Daoy (cell line): ENCODE data around the gene ZNF609. TPM values are rescaled to one million over a fixed set of nuclear protein-coding genes. Genes with fewer than 3 reads are reported as not detected.

Experiments used
- DNase-seq: peaks from one replicate; pipeline ENCODE4 v3.0.0-alpha.2; 2015; ENCODE audit warnings: low read depth
- total RNA-seq: library from RNA; depleted of rRNA; stranded (reverse); fragments of >200 nt; shearing (Covaris generic); gene quantifications from 2 replicates; pipeline ENCODE4 v1.2.3, GENCODE V29; 2014

ZNF609 gene
- total RNA-seq, 1 experiment from 2014 or later: 9.6 TPM

GRCh38 chr15:64691896-64692565, 231.7 kb downstream of the ZNF609 start:
- no peak for DNase-seq

- DNase-seq: no peak
Measured at GRCh38 chr15:64693134-64693533, 232.8 kb downstream of the ZNF609 start.

GRCh38 chr15:64694816-64695215, 234.4 kb downstream of the ZNF609 start:
- DNase-seq: no peak

DNA sequence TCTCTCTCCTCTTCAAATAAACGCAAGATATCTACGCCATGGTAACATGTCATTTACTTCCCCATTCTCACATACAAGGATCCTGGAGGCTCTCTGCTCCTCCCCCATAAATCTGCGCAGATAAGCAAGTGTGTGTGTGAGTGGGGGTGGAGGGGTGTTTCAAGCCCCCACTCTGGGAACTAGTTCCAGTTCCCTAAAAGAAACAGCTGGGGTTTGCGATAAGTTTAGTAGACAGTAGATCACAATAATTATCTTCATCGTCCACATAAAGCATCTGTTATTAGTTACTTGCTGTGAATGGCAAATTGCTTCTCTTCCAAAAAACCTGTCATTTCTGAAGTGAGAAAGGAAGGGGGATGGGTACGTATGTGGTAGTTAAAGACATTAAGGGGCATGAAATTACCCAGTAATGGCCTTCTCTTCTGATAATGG, 235.2 kb downstream of the ZNF609 start:
- no peak for DNase-seq

- DNase-seq: no peak
Measured at GRCh38 chr15:64696481-64696880, 236.1 kb downstream of the ZNF609 start.

DNA sequence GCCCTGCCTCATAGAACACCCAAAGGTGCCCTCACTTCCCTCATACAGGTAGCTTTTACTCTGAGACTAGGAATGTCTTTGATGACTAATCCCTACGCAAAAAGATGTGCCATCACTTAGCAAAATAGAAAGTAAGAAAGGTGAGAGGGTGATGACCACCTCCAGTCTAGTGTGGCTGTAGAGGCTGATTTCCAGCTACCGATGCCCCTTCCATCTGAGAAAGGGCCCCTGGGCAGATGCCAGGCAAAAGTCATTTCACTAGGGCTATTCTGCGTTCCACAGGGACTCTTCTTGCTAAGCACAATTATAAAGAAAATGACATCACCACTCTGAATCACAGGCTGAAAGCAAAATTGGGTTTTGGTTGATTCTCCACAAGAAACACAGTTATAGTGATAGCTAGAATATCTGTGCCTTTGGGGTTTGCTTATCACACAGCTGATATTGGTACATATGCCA, 237.6 kb downstream of the ZNF609 start:
- DNase-seq: no peak

GRCh38 chr15:64698823-64699222, 238.4 kb downstream of the ZNF609 start:
- DNase-seq: no peak

- no peak for DNase-seq
Measured at GRCh38 chr15:64699751-64700388, 239.5 kb downstream of the ZNF609 start.

DNA sequence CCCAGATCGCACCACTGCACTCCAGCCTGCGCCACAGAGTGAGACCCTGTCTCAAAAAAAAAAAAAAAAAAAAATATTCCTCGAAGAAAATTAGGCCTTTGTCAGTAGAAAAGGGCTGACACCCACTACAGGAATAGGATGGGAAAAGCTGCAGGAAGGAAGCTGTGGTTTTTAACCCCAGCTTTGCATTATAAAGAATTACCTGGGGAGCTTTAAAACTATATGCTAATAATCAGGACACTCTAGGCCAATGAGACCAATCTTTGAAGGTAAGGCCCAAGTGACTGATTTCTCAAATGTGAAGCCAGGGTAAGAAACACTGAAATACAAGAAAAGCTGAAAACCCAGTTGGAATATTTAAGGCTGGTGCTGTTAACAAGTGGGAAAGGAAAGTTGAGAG, 240.7 kb downstream of the ZNF609 start:
- DNase-seq: no peak

- DNase-seq: no peak
Measured at GRCh38 chr15:64701482-64702184, 241.3 kb downstream of the ZNF609 start.

GRCh38 chr15:64702816-64703631, 242.6 kb downstream of the ZNF609 start:
- peak; percentile 96 for DNase-seq

DNA sequence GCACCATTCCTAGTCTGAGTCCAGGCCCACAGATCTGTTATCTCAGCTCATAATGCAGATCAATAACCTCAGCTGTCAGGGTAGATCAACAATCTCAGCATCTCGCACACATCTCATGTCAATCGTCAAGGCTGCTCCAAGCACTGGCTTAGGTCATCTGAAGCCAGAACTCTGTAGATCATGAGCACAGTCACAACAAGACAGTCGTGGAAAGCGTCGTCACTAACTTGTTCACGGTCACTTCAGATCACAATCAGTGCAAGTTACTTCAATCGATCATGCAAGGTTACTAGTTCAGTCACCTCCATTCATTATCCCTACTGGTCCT, 243.2 kb downstream of the ZNF609 start:
- no peak for DNase-seq

DNA sequence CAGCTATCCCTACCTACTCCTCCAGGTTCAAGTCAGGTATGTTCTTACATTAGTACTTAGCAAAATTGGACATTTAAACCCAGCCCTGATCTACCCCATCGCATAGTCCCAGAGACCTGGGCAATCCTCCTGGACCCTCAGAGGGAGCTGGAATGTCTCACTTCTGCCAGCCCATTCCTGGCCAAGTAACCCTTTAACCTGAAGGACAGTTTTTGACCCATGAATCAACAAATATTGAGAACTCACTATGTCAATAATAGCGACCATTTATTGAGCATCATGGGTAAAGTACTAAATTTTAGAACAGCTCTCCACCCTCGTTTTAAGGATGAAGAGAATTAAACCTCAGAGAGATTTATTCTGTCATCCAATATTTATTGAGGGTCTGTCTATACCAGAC, 244.6 kb downstream of the ZNF609 start:
- no peak for DNase-seq

GRCh38 chr15:64706011-64706911, 245.9 kb downstream of the ZNF609 start:
- DNase-seq: no peak

GRCh38 chr15:64710676-64711428, 250.5 kb downstream of the ZNF609 start:
- DNase-seq: no peak

GRCh38 chr15:64712353-64712752, 252.0 kb downstream of the ZNF609 start:
- no peak for DNase-seq

DNA sequence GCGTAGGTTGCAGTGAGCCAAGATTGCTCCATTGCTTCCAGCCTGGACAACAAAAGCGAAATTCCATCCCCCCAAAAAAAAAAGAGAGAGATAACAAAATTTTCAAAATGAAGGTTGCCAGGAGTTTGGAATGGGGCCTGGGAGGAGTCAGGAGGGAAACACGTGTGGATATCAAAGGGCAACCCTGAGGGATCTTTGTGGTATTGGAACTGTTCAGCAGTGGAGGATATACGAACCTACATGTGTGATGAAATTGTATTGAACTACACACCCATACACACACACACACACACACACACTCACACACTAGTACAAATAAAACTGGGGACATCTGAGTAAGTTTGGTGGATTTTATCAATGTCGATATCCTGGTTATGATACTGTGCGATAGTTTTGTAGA, 253.2 kb downstream of the ZNF609 start:
- DNase-seq: no peak

GRCh38 chr15:64716452-64716851, 256.1 kb downstream of the ZNF609 start:
- no peak for DNase-seq

DNA sequence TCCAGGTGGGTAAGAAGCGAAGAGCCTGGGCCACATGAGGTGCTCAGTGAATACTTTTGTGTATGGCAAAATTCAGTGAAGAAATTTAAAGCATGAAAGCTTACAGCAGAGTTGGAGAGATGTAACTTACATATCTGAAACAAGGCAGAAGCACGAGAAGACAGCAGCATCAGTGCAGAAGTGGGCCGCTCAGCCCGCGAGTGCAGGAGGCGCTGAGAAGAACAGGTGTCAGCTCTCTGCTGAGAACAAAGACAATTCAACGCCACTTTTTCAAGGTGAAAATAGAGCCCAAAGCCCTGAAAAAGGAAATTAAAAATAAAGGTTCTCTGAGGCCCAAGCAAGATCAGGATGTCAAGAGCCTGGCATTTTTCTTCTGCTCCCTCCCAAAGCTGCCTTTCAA, 256.8 kb downstream of the ZNF609 start:
- no peak for DNase-seq

GRCh38 chr15:64717735-64718495, 257.5 kb downstream of the ZNF609 start:
- no peak for DNase-seq
